H1 (cell line): ENCODE results near the gene UQCR10. TPM values are rescaled to one million over a fixed set of nuclear protein-coding genes. Genes with fewer than 3 reads are reported as not detected.

Source experiments
- CTCF ChIA-PET: fragments of 300-600 bp; sonication (Branson Sonifier 250); formaldehyde crosslinking; loops from one replicate; lab custom pipeline; 2021; ENCODE audit not compliant: partially characterized antibody; lab: Charles Lee
- POLR2A ChIA-PET: fragments of 300-600 bp; sonication (Branson Sonifier 250); formaldehyde crosslinking; loops from one replicate; lab custom pipeline; 2021; ENCODE audit warnings: inconsistent platforms; ENCODE audit not compliant: partially characterized antibody; lab: Charles Lee
- DNase-seq, 2 experiments: peaks; one replicate each; pipeline versions ENCODE4 v3.0.0 to v3.0.0-alpha.2; 2010 to 2022; ENCODE audit warnings: low spot score in 2 of 2, low read depth in 1 of 2, mixed read lengths in 1 of 2
- FAIRE-seq: peaks from 2 replicates; lab custom pipeline; 2011; peaks lifted over from hg19 to GRCh38; lab: Jason Lieb, UNC
- H2AFZ ChIP-seq: 2 replicates; pipeline ENCODE4 v1.8.1; 2012; ENCODE audit warnings: low read length, inconsistent platforms
- H2AK5ac ChIP-seq: 2 replicates; pipeline ENCODE4 v1.6.1; 2013; ENCODE audit warnings: low read depth, low read length
- H2BK120ac ChIP-seq: replicated peaks from 2 replicates; pipeline ENCODE3; 2013; ENCODE audit warnings: low read depth, low read length, inconsistent platforms
- H2BK12ac ChIP-seq: 2 replicates; pipeline ENCODE4 v1.6.1; 2013; ENCODE audit warnings: low read depth, low read length
- H2BK15ac ChIP-seq: 2 replicates; pipeline ENCODE4 v1.6.1; 2013; ENCODE audit warnings: low read length
- H2BK20ac ChIP-seq: 2 replicates; pipeline ENCODE4 v1.6.1; 2013; ENCODE audit warnings: low read length
- H2BK5ac ChIP-seq: 2 replicates; pipeline ENCODE4 v1.6.1; 2013; ENCODE audit warnings: low read depth, low read length
- H3K14ac ChIP-seq: 2 replicates; pipeline ENCODE4 v1.6.1; 2013; ENCODE audit warnings: inconsistent platforms; ENCODE audit not compliant: insufficient read length
- H3K18ac ChIP-seq: 2 replicates; pipeline ENCODE4 v1.6.1; 2013; ENCODE audit warnings: low read length; ENCODE audit errors: extremely low read depth
- H3K23ac ChIP-seq: 2 replicates; pipeline ENCODE4 v1.6.1; 2013; ENCODE audit warnings: inconsistent platforms; ENCODE audit not compliant: insufficient read length
- H3K23me2 ChIP-seq: 2 replicates; pipeline ENCODE4 v1.6.1; 2013; ENCODE audit warnings: low read depth, low read length
- H3K27ac ChIP-seq: 2 replicates; pipeline ENCODE4 v1.6.1; 2011; ENCODE audit warnings: low read depth, low read length, inconsistent platforms
- H3K27me3 ChIP-seq, 4 experiments: replicated peaks in 1 of 4; 1 replicate in 1 of 4; 2 replicates in 3 of 4; pipeline versions ENCODE4 v1.6.1 to v1.8.1; 2011 to 2013; ENCODE audit warnings: low read length in 3 of 4, mild to moderate bottlenecking in 3 of 4, inconsistent platforms in 2 of 4, mixed read lengths in 2 of 4, moderate library complexity in 1 of 4; ENCODE audit not compliant: control insufficient read depth in 3 of 4, insufficient read depth in 3 of 4; ENCODE audit errors: extremely low read depth in 1 of 4
- H3K36me3 ChIP-seq, 4 experiments: 2 replicates each; pipeline versions ENCODE4 v1.6.1 to v1.8.1; 2011 to 2013; ENCODE audit warnings: mild to moderate bottlenecking in 4 of 4, low read length in 3 of 4, moderate library complexity in 2 of 4, control low read depth in 1 of 4, inconsistent platforms in 1 of 4; ENCODE audit not compliant: insufficient read depth in 4 of 4, control insufficient read depth in 2 of 4
- H3K4ac ChIP-seq: replicated peaks from 2 replicates; pipeline ENCODE3; 2013; ENCODE audit warnings: low read length, low read depth, mixed read lengths, inconsistent platforms; ENCODE audit not compliant: insufficient read length
- H3K4me1 ChIP-seq, 4 experiments: replicated peaks in 1 of 4; 1 replicate in 1 of 4; 2 replicates in 3 of 4; pipeline versions ENCODE4 v1.6.1 to v1.8.1; 2011 to 2013; ENCODE audit warnings: low read length in 3 of 4, inconsistent platforms in 2 of 4, mixed read lengths in 1 of 4; ENCODE audit not compliant: insufficient read depth in 4 of 4, control insufficient read depth in 3 of 4
- H3K4me2 ChIP-seq, 2 experiments: 2 replicates each; pipeline versions ENCODE4 v1.6.1 to v1.8.1; 2011 to 2013; ENCODE audit warnings: low read depth in 2 of 2, low read length in 2 of 2, control low read depth in 1 of 2, inconsistent platforms in 1 of 2, mild to moderate bottlenecking in 1 of 2; ENCODE audit not compliant: insufficient read depth in 1 of 2
- H3K4me3 ChIP-seq, 4 experiments: fragments of 200-600, 300-600 bp in 1 of 4; sonication (generic), shearing (Covaris generic), sonication (Bioruptor Twin) in 1 of 4; 2 replicates each; pipeline versions ENCODE4 v1.5.1 to v1.8.1; 2011 to 2016; ENCODE audit warnings: low read length in 4 of 4, low read depth in 3 of 4, control low read depth in 2 of 4, inconsistent platforms in 2 of 4, mild to moderate bottlenecking in 2 of 4, mixed read lengths in 1 of 4, moderate library complexity in 1 of 4; ENCODE audit not compliant: insufficient read depth in 2 of 4; ENCODE audit errors: extremely low read depth in 1 of 4
- H3K56ac ChIP-seq: replicated peaks from 2 replicates; pipeline ENCODE3; 2013; ENCODE audit warnings: low read depth, mild to moderate bottlenecking, mixed read lengths, low read length, inconsistent platforms; ENCODE audit not compliant: insufficient read length
- H3K79me1 ChIP-seq: 2 replicates; pipeline ENCODE4 v1.6.1; 2013; ENCODE audit warnings: low read depth, low read length, control low read depth
- H3K79me2 ChIP-seq, 2 experiments: 2 replicates each; pipeline versions ENCODE4 v1.6.1 to v1.8.1; 2012 to 2013; ENCODE audit warnings: low read length in 2 of 2, mild to moderate bottlenecking in 2 of 2, inconsistent platforms in 1 of 2; ENCODE audit not compliant: insufficient read depth in 2 of 2, control insufficient read depth in 1 of 2
- H3K9ac ChIP-seq, 4 experiments: replicated peaks in 1 of 4; 1 replicate in 1 of 4; 2 replicates in 3 of 4; pipeline versions ENCODE4 v1.6.1 to v1.8.1; 2011 to 2013; ENCODE audit warnings: low read depth in 3 of 4, low read length in 3 of 4, control low read depth in 2 of 4, mild to moderate bottlenecking in 2 of 4, moderate library complexity in 2 of 4, inconsistent platforms in 1 of 4; ENCODE audit errors: extremely low read depth in 1 of 4
- H3K9me3 ChIP-seq, 2 experiments: 2 replicates each; pipeline versions ENCODE4 v1.6.1 to v1.8.1; 2012 to 2013; ENCODE audit warnings: mild to moderate bottlenecking in 2 of 2, moderate library complexity in 2 of 2, control low read depth in 1 of 2, inconsistent platforms in 1 of 2, low read depth in 1 of 2, low read length in 1 of 2, mixed read lengths in 1 of 2; ENCODE audit not compliant: insufficient read depth in 2 of 2
- H4K20me1 ChIP-seq, 2 experiments: replicated peaks in 1 of 2; 2 replicates each; pipeline versions ENCODE3 to v1.8.1; 2011 to 2013; ENCODE audit warnings: inconsistent platforms in 2 of 2, low read length in 2 of 2, mild to moderate bottlenecking in 1 of 2; ENCODE audit not compliant: insufficient read depth in 2 of 2, control insufficient read depth in 1 of 2
- H4K5ac ChIP-seq: 2 replicates; pipeline ENCODE4 v1.6.1; 2013; ENCODE audit warnings: low read length, low read depth, mixed read lengths, inconsistent platforms; ENCODE audit not compliant: insufficient read length
- H4K8ac ChIP-seq: 2 replicates; pipeline ENCODE4 v1.8.0; 2013; ENCODE audit warnings: mild to moderate bottlenecking, moderate library complexity, low read length, inconsistent platforms; ENCODE audit not compliant: insufficient read depth; ENCODE audit errors: extremely low read depth
- H4K91ac ChIP-seq: replicated peaks from 2 replicates; pipeline ENCODE3; 2013; ENCODE audit warnings: low read length, mixed read lengths, inconsistent platforms; ENCODE audit not compliant: insufficient read length
- EZH2 ChIP-seq: fragments of 200-600 bp; sonication (generic); IDR thresholded peaks from 2 replicates; pipeline ENCODE4 v1.7.1; 2012; ENCODE audit warnings: low read depth, mild to moderate bottlenecking, moderate library complexity, low read length, inconsistent platforms; ENCODE audit not compliant: severe bottlenecking
- JUN ChIP-seq: IDR thresholded peaks from 2 replicates; pipeline ENCODE4 v1.6.1; 2011; ENCODE audit warnings: low read depth, mild to moderate bottlenecking, improper control_type of control experiment, low read length
- MAX ChIP-seq: IDR thresholded peaks from 2 replicates; pipeline ENCODE4 v1.6.1; 2012; ENCODE audit warnings: inconsistent platforms
- SIRT6 ChIP-seq: IDR thresholded peaks from one replicate; pipeline ENCODE4 v1.7.1; 2012; ENCODE audit warnings: low read length, inconsistent platforms
- SP1 ChIP-seq: IDR thresholded peaks from 2 replicates; pipeline ENCODE4 v1.6.1; 2011; ENCODE audit warnings: low read depth, low read length
- SUZ12 ChIP-seq: fragments of 200-600 bp; sonication (generic); IDR thresholded peaks from 2 replicates; pipeline ENCODE4 v1.6.1; 2012; ENCODE audit warnings: mild to moderate bottlenecking, inconsistent platforms, low read length, moderate library complexity, mixed read lengths
- TAF1 ChIP-seq: IDR thresholded peaks from 2 replicates; pipeline ENCODE4 v1.6.1; 2011; ENCODE audit warnings: mild to moderate bottlenecking, low read depth, low read length
- TEAD4 ChIP-seq: IDR thresholded peaks from 2 replicates; pipeline ENCODE4 v1.6.1; 2012; ENCODE audit warnings: low read depth, low read length, inconsistent platforms, mixed read lengths
- ZNF274 ChIP-seq: IDR thresholded peaks from 2 replicates; pipeline ENCODE4 v1.7.0; 2012; ENCODE audit warnings: low read length, borderline replicate concordance; ENCODE audit errors: extremely low read depth
- WGBS, 2 experiments: shearing (Covaris generic) in 1 of 2; methylation state at CpG; one replicate each; pipeline versions ENCODE4 v1.1.6 to v1.1.7; 2013 to 2015; ENCODE audit warnings: low lambda C conversion rate in 2 of 2, mixed read lengths in 2 of 2, inconsistent platforms in 1 of 2, low coverage in 1 of 2, missing lambda C conversion rate in 1 of 2; ENCODE audit not compliant: insufficient replicate concordance in 2 of 2, insufficient coverage in 1 of 2, insufficient read length in 1 of 2; ENCODE audit errors: extremely low coverage in 1 of 2, missing lambda C conversion rate in 1 of 2; 5-methylcytosine and 5-hydroxymethylcytosine counted together
- polyA plus RNA-seq, 7 experiments: library from polyadenylated mRNA; depleted of rRNA in 3 of 7; stranded (reverse) in 5 of 7; unstranded in 2 of 7; fragments of >200 nt in 5 of 7; fragments of 200-250 nt in 2 of 7; gene quantifications; 1 replicate in 5 of 7; 2 replicates in 1 of 7; 4 replicates in 1 of 7; pipeline versions ENCODE4 v1.2.1 to v1.2.3, GENCODE V29; 2011 to 2013; ENCODE audit warnings: missing spikeins in 2 of 7, mixed read lengths in 2 of 7
- total RNA-seq: library from RNA; stranded (reverse); fragmentation: NEBNext Ultra II Directional; extraction: Animal tissue kit (Norgen Biotek cat#: 25700); gene quantifications from 2 replicates; pipeline ENCODE4 v1.2.1, GENCODE V29; 2021

The UQCR10 gene
- total and polyA plus RNA-seq, 2 of the 8 experiments (the other 6 are each of a cell fraction or from before 2014, with no cell fraction given), result 102 to 260 TPM

- no peak overlapping the region for H2AK5ac ChIP-seq
- no peaks in the 10 kb centered on the region for H3K9me3 ChIP-seq
- no peak for DNase-seq
- H3K79me2 ChIP-seq, result no peaks in the 10 kb centered on the region
- no peak overlapping the region for H3K27ac ChIP-seq
- POLR2A ChIA-PET, result interaction anchor here (0.8 to 0.9 kb wide), 2 partner anchors 22 to 140 kb away, joined by 3 to 4 read pairs; no protein-coding TSS in a partner anchor
- no peak overlapping the region for H3K23ac ChIP-seq
- H2BK120ac ChIP-seq, result no peak overlapping the region
- H2BK5ac ChIP-seq, result no peak overlapping the region
- no peak for FAIRE-seq
- peaks cover 0 to 14% (median 4%) of the 10 kb centered on the region in 4 experiments; a peak in 6 of 7 replicates for H3K4me1 ChIP-seq
- no peak overlapping the region for H3K56ac ChIP-seq
- TF ChIP-seq MAX (no peak), SP1 (no peak), SUZ12 (peak; percentile 59; the same call in 1 of the 2 replicates), JUN (no peak), ZNF274 (no peak), TEAD4 (no peak), SIRT6 (no peak), TAF1 (no peak), EZH2 (peak; percentile 74)
- peaks cover 5% of the 10 kb centered on the region; the same call in 1 of the 2 replicates for H3K23me2 ChIP-seq
- H3K4me2 ChIP-seq, result peak overlapping the region; percentile 59
- H3K9ac ChIP-seq, result no peak overlapping the region
- H3K14ac ChIP-seq, result no peak overlapping the region
- 63% methylated on average over 21 of the region's 24 CpGs; no CpG with 5 or more reads in 1 of the 2 experiments for whole genome bisulfite sequencing, 2 experiments
- H2BK20ac ChIP-seq, result no peak overlapping the region
- peaks cover 3 to 5% of the 10 kb centered on the region in 2 experiments for H4K20me1 ChIP-seq
- H4K8ac ChIP-seq, result no peak overlapping the region; the same call in 1 of the 2 replicates
- H4K5ac ChIP-seq, result no peak overlapping the region
- peak overlapping the region in 3 of 4 experiments; percentile 20 to 54 (median 34); a peak in 5 of 8 replicates for H3K4me3 ChIP-seq
- H3K4ac ChIP-seq, result no peak overlapping the region
- no peak overlapping the region for H4K91ac ChIP-seq
- H2AFZ ChIP-seq, result no peak overlapping the region
- CTCF ChIA-PET, result interaction anchor here (0.6 to 4.1 kb wide), 12 partner anchors 9 to 994 kb away, joined by 3 to 25 read pairs (median 3); no protein-coding TSS in a partner anchor
- no peaks in the 10 kb centered on the region; the same call in 1 of the 2 replicates for H3K79me1 ChIP-seq
- H3K27me3 ChIP-seq, result peaks cover 21 to 43% (median 35%) of the 10 kb centered on the region in 4 experiments
- H2BK15ac ChIP-seq, result peak overlapping the region; percentile 97; the same call in 1 of the 2 replicates
- H2BK12ac ChIP-seq, result no peak overlapping the region
- no peaks in the 10 kb centered on the region for H3K36me3 ChIP-seq
- H3K18ac ChIP-seq, result peak overlapping the region; percentile 71
These were observed 47.9 kb upstream of the UQCR10 start for GRCh38 chr22:29718949-29719898.
